ACHN (cell line): ENCODE data around the gene ARMC3.
"Not testable (repeated sequence)": the region's sequence is repeated elsewhere in the genome, so short reads cannot be mapped to it uniquely, and the experiment has no call there.

Experiments
- DNase-seq: peaks from one replicate; pipeline ENCODE4 v3.0.0-alpha.2; 2015
- in situ Hi-C: cut with HindIII; loops from 2 replicates; pipeline ENCODE4 v1.10.0; 2017; ENCODE audit warnings: low sequenced_read_pairs, low pct_ligation_motif_present, low pct_unique_long_range_greater_than_20kb

Gene ARMC3

GRCh38 chr10:22927661-22928403 is at the start of gene ARMC3:
ARMC3 (plus strand) TSS chr10:22928053; CDS start chr10:22931997, 3,944 bp downstream.
- peak; percentile 68 for DNase-seq
- in situ Hi-C loops, result no loop called here

- in situ Hi-C loops, result no loop called here
- no peak for DNase-seq
Measured at GRCh38 chr10:22891797-22892196, 36.1 kb upstream of the ARMC3 start.

- in situ Hi-C loops, result no loop called here
- no peak for DNase-seq
Measured at GRCh38 chr10:22893781-22894180, 34.1 kb upstream of the ARMC3 start.

GRCh38 chr10:22894714-22895113 is 33.1 kb upstream of the ARMC3 start:
- no peak for DNase-seq
- in situ Hi-C loops, result no loop called here

- in situ Hi-C loops, result no loop called here
- DNase-seq, result no peak
Measured at GRCh38 chr10:22895252-22895651, 32.6 kb upstream of the ARMC3 start.

- DNase-seq, result no peak
- in situ Hi-C loops, result no loop called here
Measured at GRCh38 chr10:22897371-22897770, 30.5 kb upstream of the ARMC3 start.

- in situ Hi-C loops, result no loop called here
- DNase-seq, result no peak
Measured at GRCh38 chr10:22899307-22899706, 28.5 kb upstream of the ARMC3 start.

GRCh38 chr10:22899775-22900174 is 28.1 kb upstream of the ARMC3 start:
- in situ Hi-C loops, result no loop called here
- no peak for DNase-seq

- no peak for DNase-seq
- in situ Hi-C loops, result no loop called here
Measured at GRCh38 chr10:22900841-22901601, 26.8 kb upstream of the ARMC3 start.

GRCh38 chr10:22902147-22902546 is 25.7 kb upstream of the ARMC3 start:
- DNase-seq, in situ Hi-C loops: not testable (repeated sequence)

- in situ Hi-C loops, result no loop called here
- DNase-seq, result no peak
Measured at GRCh38 chr10:22903694-22904093, 24.2 kb upstream of the ARMC3 start.

- in situ Hi-C loops, result no loop called here
- no peak for DNase-seq
Measured at GRCh38 chr10:22906767-22907166, 21.1 kb upstream of the ARMC3 start.

GRCh38 chr10:22908837-22909236 is 19.0 kb upstream of the ARMC3 start:
- no peak for DNase-seq
- in situ Hi-C loops, result no loop called here

- DNase-seq, in situ Hi-C loops: not testable (repeated sequence)
Measured at GRCh38 chr10:22909673-22910072, 18.2 kb upstream of the ARMC3 start.

GRCh38 chr10:22911067-22911466 is 16.8 kb upstream of the ARMC3 start:
- DNase-seq, result no peak
- in situ Hi-C loops, result no loop called here

GRCh38 chr10:22911889-22912762 is 15.7 kb upstream of the ARMC3 start:
- DNase-seq, result no peak
- in situ Hi-C loops, result no loop called here

- no peak for DNase-seq
- in situ Hi-C loops, result no loop called here
Measured at GRCh38 chr10:22912763-22913384, 15.0 kb upstream of the ARMC3 start.

GRCh38 chr10:22913474-22914092 is 14.3 kb upstream of the ARMC3 start:
- in situ Hi-C loops, result no loop called here
- DNase-seq, result no peak
